H9 (cell line): ENCODE measurements around the gene GAMT. TPM values are rescaled to one million over a fixed set of nuclear protein-coding genes. Genes with fewer than 3 reads are reported as not detected.

Experiments
- DNase-seq: peaks from one replicate; pipeline ENCODE4 v3.0.0-alpha.2; 2017
- H2AFZ ChIP-seq: one replicate; pipeline ENCODE4 v1.6.1; 2013; ENCODE audit warnings: mild to moderate bottlenecking, low read length, control low read depth, moderate library complexity
- H2AK5ac ChIP-seq: 2 replicates; pipeline ENCODE4 v1.6.1; 2013; ENCODE audit warnings: low read length, control low read depth, mixed read lengths; ENCODE audit not compliant: insufficient read length
- H2BK120ac ChIP-seq: one replicate; pipeline ENCODE4 v1.6.1; 2013; ENCODE audit warnings: low read depth, mild to moderate bottlenecking, low read length, control low read depth, inconsistent platforms; ENCODE audit not compliant: poor library complexity, severe bottlenecking
- H2BK12ac ChIP-seq: 2 replicates; pipeline ENCODE4 v1.6.1; 2013; ENCODE audit warnings: low read length, control low read depth, mixed read lengths, low read depth; ENCODE audit not compliant: insufficient read length
- H2BK15ac ChIP-seq: 2 replicates; pipeline ENCODE4 v1.6.1; 2013; ENCODE audit warnings: low read depth, low read length, control low read depth
- H2BK20ac ChIP-seq: one replicate; pipeline ENCODE4 v1.6.1; 2013; ENCODE audit warnings: low read depth, mild to moderate bottlenecking, low read length, control low read depth, inconsistent platforms; ENCODE audit not compliant: poor library complexity, severe bottlenecking
- H2BK5ac ChIP-seq: 2 replicates; pipeline ENCODE4 v1.6.1; 2013; ENCODE audit warnings: low read length, control low read depth, mixed read lengths; ENCODE audit not compliant: insufficient read length
- H3K14ac ChIP-seq: 2 replicates; pipeline ENCODE4 v1.6.1; 2013; ENCODE audit warnings: low read length, control low read depth; ENCODE audit not compliant: insufficient read depth
- H3K18ac ChIP-seq: 2 replicates; pipeline ENCODE4 v1.6.1; 2013; ENCODE audit warnings: low read depth, mild to moderate bottlenecking, mixed read lengths, low read length, control low read depth; ENCODE audit not compliant: insufficient read length
- H3K23ac ChIP-seq: 2 replicates; pipeline ENCODE4 v1.6.1; 2013; ENCODE audit warnings: low read length, control low read depth, mixed read lengths, low read depth; ENCODE audit not compliant: insufficient read length
- H3K23me2 ChIP-seq: 2 replicates; pipeline ENCODE4 v1.6.1; 2013; ENCODE audit warnings: low read depth, mild to moderate bottlenecking, mixed read lengths, low read length, control low read depth; ENCODE audit not compliant: insufficient read length, poor library complexity, severe bottlenecking
- H3K27ac ChIP-seq: 2 replicates; pipeline ENCODE4 v1.5.1; 2013; ENCODE audit warnings: low read length, control low read depth, mixed read lengths, low read depth; ENCODE audit not compliant: insufficient read length
- H3K27me3 ChIP-seq: 2 replicates; pipeline ENCODE4 v1.6.1; 2013; ENCODE audit warnings: low read length, control low read depth, inconsistent platforms; ENCODE audit not compliant: insufficient read depth
- H3K4ac ChIP-seq: 2 replicates; pipeline ENCODE4 v1.6.1; 2013; ENCODE audit warnings: low read depth, mild to moderate bottlenecking, control low read depth, inconsistent platforms, low read length, moderate library complexity
- H3K4me1 ChIP-seq: 2 replicates; pipeline ENCODE4 v1.6.1; 2013; ENCODE audit warnings: low read length, control low read depth, inconsistent platforms; ENCODE audit not compliant: insufficient read depth
- H3K4me2 ChIP-seq: 2 replicates; pipeline ENCODE4 v1.6.1; 2013; ENCODE audit warnings: low read length, control low read depth, mixed read lengths; ENCODE audit not compliant: insufficient read length, insufficient read depth
- H3K56ac ChIP-seq: 2 replicates; pipeline ENCODE4 v1.6.1; 2013; ENCODE audit warnings: low read depth, mild to moderate bottlenecking, mixed read lengths, low read length, control low read depth; ENCODE audit not compliant: insufficient read length
- H3K79me1 ChIP-seq: 2 replicates; pipeline ENCODE4 v1.6.1; 2013; ENCODE audit warnings: low read depth, mild to moderate bottlenecking, moderate library complexity, low read length, control low read depth, inconsistent platforms; ENCODE audit not compliant: insufficient read depth, poor library complexity, severe bottlenecking
- H3K79me2 ChIP-seq: 2 replicates; pipeline ENCODE4 v1.6.1; 2013; ENCODE audit warnings: low read length, control low read depth, inconsistent platforms; ENCODE audit not compliant: insufficient read depth
- H3K9ac ChIP-seq: 2 replicates; pipeline ENCODE4 v1.6.1; 2013; ENCODE audit warnings: low read length, control low read depth, mixed read lengths; ENCODE audit not compliant: insufficient read length; ENCODE audit errors: extremely low read depth
- H3K9me3 ChIP-seq: one replicate; pipeline ENCODE4 v1.6.1; 2013; ENCODE audit warnings: low read depth, low read length, inconsistent platforms; ENCODE audit not compliant: control insufficient read depth
- H3T11ph ChIP-seq: one replicate; pipeline ENCODE4 v1.6.1; 2013; ENCODE audit warnings: mild to moderate bottlenecking, low read length, control low read depth, inconsistent platforms
- H4K20me1 ChIP-seq: one replicate; pipeline ENCODE4 v1.6.1; 2013; ENCODE audit not compliant: control insufficient read depth, insufficient read length, insufficient read depth
- H4K5ac ChIP-seq: 2 replicates; pipeline ENCODE4 v1.6.1; 2013; ENCODE audit warnings: low read depth, mild to moderate bottlenecking, mixed read lengths, low read length, control low read depth; ENCODE audit not compliant: insufficient read length
- H4K8ac ChIP-seq: replicated peaks from 2 replicates; pipeline ENCODE4 v1.6.1; 2013; ENCODE audit warnings: low read length, control low read depth, mixed read lengths, low read depth; ENCODE audit not compliant: insufficient read length
- H4K91ac ChIP-seq: 2 replicates; pipeline ENCODE4 v1.6.1; 2013; ENCODE audit warnings: low read depth, mild to moderate bottlenecking, moderate library complexity, mixed read lengths, low read length, control low read depth; ENCODE audit not compliant: insufficient read length
- H3K27ac Mint-ChIP-seq, 3 experiments: 2 replicates in 2 of 3; 3 replicates in 1 of 3; pipeline ENCODE4 v1.8.0; 2020 to 2021; ENCODE audit warnings: mixed read lengths in 3 of 3, mild to moderate bottlenecking in 1 of 3, moderate library complexity in 1 of 3
- H3K27me3 Mint-ChIP-seq: 2 replicates; pipeline ENCODE4 v1.8.0; 2021; ENCODE audit warnings: low read depth, mild to moderate bottlenecking, moderate library complexity, mixed read lengths
- H3K36me3 Mint-ChIP-seq, 3 experiments: 2 replicates in 2 of 3; 3 replicates in 1 of 3; pipeline ENCODE4 v1.8.0; 2020 to 2021; ENCODE audit warnings: low read depth in 3 of 3, mixed read lengths in 3 of 3; ENCODE audit not compliant: insufficient read depth in 1 of 3
- H3K4me1 Mint-ChIP-seq, 2 experiments: 2 replicates each; pipeline ENCODE4 v1.8.0; 2020; ENCODE audit warnings: mixed read lengths in 2 of 2
- H3K4me3 Mint-ChIP-seq, 2 experiments: 2 replicates in 1 of 2; 3 replicates in 1 of 2; pipeline ENCODE4 v1.8.0; 2020 to 2021; ENCODE audit warnings: mild to moderate bottlenecking in 2 of 2, mixed read lengths in 2 of 2, moderate library complexity in 1 of 2
- H3K9me3 Mint-ChIP-seq, 2 experiments: 2 replicates in 1 of 2; 3 replicates in 1 of 2; pipeline ENCODE4 v1.8.0; 2020; ENCODE audit warnings: mild to moderate bottlenecking in 2 of 2, mixed read lengths in 2 of 2, moderate library complexity in 1 of 2
- WGBS: extraction: QIAGEN DNeasy Blood & Tissue Kit; methylation state at CpG from one replicate; pipeline ENCODE4 v1.1.7; 2013; ENCODE audit warnings: missing lambda C conversion rate, low lambda C conversion rate, mixed read lengths; ENCODE audit not compliant: insufficient read length; ENCODE audit errors: extremely low coverage; 5-methylcytosine and 5-hydroxymethylcytosine counted together
- total RNA-seq: library from RNA; stranded (reverse); gene quantifications from 2 replicates; pipeline ENCODE4 v1.2.1, GENCODE V29; 2021
- TF ChIP-seq, protein P1 (sequence below): fragments of 200-600 bp; sonication (generic); conservative IDR thresholded peaks from 3 replicates; pipeline ENCODE4 v1.8.0; 2021; ENCODE audit warnings: antibody characterized with exemption, mild to moderate bottlenecking

The GAMT gene
- total RNA-seq, 1 experiment from 2014 or later, result 26.6 TPM

DNA sequence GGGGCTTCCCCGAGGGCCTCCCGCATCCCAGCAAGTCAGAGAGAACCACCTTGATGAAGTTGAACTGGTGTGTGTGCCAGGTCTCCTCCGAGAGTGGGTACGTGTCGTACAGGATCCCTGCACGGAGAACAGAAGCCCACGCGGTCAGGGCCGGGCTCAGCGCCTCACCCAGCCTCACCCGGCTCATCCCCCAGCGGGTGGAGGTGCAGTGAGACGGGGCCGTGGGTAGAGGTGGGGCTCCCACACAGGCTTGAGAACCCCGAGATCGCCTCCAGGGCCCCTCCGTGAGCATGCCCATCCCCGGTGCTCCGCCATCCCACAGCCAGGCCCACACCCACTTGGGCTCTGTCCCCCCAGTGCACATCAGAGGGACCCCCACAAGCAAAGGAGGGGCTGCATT lies 2.3 kb downstream of the GAMT start:
- H3K4ac ChIP-seq, result no peak overlapping the region
- H2BK20ac ChIP-seq, result no peak overlapping the region
- H3K23ac ChIP-seq, result no peak overlapping the region
- no peaks in the 10 kb centered on the region for H3K9me3 ChIP-seq
- H3K79me1 ChIP-seq, result no peaks in the 10 kb centered on the region
- H2AFZ ChIP-seq, result no peak overlapping the region
- no peak overlapping the region for H4K91ac ChIP-seq
- H4K8ac ChIP-seq, result no peak overlapping the region
- no peak overlapping the region for H3K18ac ChIP-seq
- no peak overlapping the region for H3K4me3 Mint-ChIP-seq
- no peaks in the 10 kb centered on the region for H4K20me1 ChIP-seq
- H3K9ac ChIP-seq, result no peak overlapping the region
- no peak overlapping the region for H3K56ac ChIP-seq
- no peak overlapping the region for H3T11ph ChIP-seq
- H3K27me3 Mint-ChIP-seq, result peaks cover 11% of the 10 kb centered on the region
- no peak overlapping the region for H4K5ac ChIP-seq
- H2BK120ac ChIP-seq, result no peak overlapping the region
- peaks cover 0 to 8% (median 6%) of the 10 kb centered on the region in 3 experiments; a peak in 3 of 7 replicates for H3K36me3 Mint-ChIP-seq
- no peak for DNase-seq
- TF ChIP-seq, protein P1, sequence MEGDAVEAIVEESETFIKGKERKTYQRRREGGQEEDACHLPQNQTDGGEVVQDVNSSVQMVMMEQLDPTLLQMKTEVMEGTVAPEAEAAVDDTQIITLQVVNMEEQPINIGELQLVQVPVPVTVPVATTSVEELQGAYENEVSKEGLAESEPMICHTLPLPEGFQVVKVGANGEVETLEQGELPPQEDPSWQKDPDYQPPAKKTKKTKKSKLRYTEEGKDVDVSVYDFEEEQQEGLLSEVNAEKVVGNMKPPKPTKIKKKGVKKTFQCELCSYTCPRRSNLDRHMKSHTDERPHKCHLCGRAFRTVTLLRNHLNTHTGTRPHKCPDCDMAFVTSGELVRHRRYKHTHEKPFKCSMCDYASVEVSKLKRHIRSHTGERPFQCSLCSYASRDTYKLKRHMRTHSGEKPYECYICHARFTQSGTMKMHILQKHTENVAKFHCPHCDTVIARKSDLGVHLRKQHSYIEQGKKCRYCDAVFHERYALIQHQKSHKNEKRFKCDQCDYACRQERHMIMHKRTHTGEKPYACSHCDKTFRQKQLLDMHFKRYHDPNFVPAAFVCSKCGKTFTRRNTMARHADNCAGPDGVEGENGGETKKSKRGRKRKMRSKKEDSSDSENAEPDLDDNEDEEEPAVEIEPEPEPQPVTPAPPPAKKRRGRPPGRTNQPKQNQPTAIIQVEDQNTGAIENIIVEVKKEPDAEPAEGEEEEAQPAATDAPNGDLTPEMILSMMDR, result no peak
- H3K4me1 Mint-ChIP-seq, result peaks cover 2 to 15% of the 10 kb centered on the region in 2 experiments
- H2BK15ac ChIP-seq, result no peak overlapping the region
- H3K27ac Mint-ChIP-seq, result no peak overlapping the region
- no peak overlapping the region for H3K27ac ChIP-seq
- H3K4me1 ChIP-seq, result no peaks in the 10 kb centered on the region
- H3K27me3 ChIP-seq, result no peaks in the 10 kb centered on the region
- no peaks in the 10 kb centered on the region for H3K9me3 Mint-ChIP-seq
- no peak overlapping the region for H3K4me2 ChIP-seq
- no peaks in the 10 kb centered on the region for H3K79me2 ChIP-seq
- no peak overlapping the region for H2AK5ac ChIP-seq
- H3K14ac ChIP-seq, result no peak overlapping the region
- H3K23me2 ChIP-seq, result no peaks in the 10 kb centered on the region
- no CpG with 5 or more reads among the region's 19 CpGs for WGBS
- H2BK12ac ChIP-seq, result no peak overlapping the region
- H2BK5ac ChIP-seq, result no peak overlapping the region
